ENCODE data around the gene HOXA9.

Gene HOXA9

GRCh38 chr7:27165089-27165995 is at the start of gene HOXA9:
Gene HOXA9 (minus strand): TSS chr7:27165537. CDS start chr7:27165457, 80 bp downstream.
- DNase-seq = peak; percentile 61

DNA sequence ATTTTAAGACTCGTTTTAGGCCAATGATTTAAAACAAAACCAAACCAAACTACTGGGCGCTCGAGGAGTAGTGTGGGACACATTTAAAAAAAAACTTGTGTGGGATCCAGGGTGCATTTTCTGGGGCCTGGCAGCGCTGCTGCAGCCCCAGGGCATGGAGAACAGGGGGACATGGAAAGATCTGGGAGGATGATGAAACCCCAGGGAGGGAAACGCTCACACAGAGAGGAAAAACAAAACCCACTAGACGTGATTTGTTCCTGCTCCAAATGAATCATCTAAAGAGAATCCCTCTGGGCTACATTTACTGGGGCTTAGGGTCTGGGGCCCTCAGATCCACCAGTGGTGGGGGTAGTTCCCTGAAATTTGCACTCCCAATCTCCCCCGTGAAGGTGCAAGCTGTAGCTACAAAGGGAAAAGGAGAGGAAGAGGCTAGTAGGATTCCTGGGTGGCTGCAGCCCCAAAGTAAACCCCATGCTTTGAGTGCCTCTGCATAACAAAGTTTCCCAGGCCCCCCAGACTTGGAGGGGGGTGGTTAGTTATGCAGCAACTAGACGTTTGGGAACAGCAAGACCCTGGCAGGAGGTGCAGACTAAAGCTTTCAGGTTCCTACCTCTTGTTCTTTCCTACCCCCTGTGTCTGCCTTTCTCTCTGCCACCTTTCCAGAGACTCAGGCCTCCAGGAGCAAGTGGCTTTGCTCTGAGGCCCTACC is 49.1 kb upstream of the HOXA9 start:
- DNase-seq = no peak

- no peak for DNase-seq
These were observed 48.3 kb upstream of the HOXA9 start for GRCh38 chr7:27213433-27214238.

DNA sequence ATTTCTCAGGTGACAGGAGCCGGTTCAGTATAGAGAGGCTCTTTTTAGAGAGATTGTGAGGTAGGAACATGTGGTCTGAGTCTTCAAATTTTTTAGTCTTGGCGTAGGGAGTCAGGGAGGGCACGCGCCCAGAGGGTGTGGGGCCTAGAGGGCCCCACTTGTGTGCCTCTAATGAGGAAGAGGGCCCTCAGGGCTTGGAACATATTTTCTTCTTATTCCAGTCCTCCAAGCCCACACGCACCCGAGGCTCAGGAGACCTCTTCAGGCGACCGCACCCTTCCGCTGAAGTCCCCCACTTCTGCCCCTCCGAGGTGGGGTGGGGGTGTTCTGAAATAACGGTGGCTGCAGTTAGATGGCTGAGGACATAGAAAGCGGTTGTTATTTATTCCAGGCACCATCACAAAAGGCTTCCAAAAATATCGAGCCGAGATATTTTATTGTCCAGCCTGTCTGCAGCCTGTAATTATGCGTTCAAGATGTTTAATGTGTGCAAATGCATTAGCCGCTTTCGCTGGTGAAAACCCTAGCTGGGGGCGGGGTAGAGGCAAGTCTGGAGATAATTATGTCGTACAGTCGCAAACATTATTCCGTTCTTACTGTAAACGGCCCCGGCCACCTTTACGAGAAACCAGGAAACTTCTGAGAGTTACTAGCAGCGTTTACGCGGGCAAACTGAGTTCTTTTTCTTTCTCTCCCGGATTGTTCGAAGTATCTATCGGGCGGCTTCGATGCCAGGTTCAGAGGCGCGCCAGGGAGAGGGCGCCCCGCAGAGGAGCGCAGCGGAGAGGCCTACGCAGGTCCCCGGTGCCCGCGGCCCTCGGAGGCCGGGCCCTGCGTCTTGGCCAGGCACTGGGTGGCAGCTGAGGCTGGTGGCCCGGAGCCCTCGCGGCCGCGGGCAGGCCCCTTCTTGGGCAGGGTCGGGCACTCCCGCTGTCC is 47.4 kb upstream of the HOXA9 start:
- no peak for DNase-seq

DNA sequence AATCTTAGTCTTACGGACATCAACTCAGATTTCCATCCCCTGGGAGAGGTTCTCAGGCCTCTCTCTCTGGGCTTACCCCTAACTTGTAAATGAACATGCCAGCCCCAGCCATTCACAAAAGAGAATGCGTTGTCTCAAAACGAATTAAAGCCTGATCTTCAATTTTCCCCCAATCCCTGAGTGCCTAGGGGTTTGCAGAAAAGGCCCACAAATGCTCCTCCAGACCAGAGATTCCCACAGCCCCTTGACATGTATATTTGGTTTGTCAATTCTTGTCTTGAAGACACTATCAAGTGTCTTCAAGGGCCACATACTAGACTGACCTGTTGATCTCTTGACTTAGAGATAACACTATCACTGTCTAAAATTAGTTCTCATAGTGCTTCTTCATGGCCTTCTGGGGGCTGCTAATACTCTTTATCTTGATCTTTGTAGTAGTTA is 46.4 kb upstream of the HOXA9 start:
- no peak for DNase-seq

- no peak for DNase-seq
These were observed 45.7 kb upstream of the HOXA9 start for GRCh38 chr7:27211084-27211446.

GRCh38 chr7:27210441-27211083 is 45.2 kb upstream of the HOXA9 start:
- peak; percentile 6 for DNase-seq

DNA sequence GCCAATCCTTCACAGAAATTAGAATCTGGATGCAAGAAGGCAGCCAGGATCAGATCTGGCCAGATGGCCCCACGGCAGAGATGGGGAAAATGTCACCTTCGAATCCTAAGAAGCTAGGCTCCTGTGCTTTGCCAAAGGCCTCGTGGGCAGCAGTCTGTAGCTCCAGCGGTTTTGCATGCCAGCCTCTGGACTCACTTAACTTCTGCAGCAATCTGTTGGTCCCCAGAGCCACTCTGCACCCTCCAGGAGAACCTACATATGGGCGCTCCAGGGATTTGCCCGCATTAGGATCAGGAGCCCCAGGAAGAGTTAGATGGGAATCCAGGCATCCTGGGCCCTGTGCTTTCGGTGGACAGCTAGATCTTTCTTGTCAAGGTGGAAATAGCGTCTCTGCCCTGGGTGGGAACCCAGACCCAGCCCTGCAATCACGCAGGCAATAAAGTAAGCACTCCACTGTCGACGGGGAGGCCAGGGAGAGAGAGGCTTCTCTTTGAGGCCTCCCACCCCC is 44.6 kb upstream of the HOXA9 start:
- no peak for DNase-seq

GRCh38 chr7:27208998-27209397 is 43.7 kb upstream of the HOXA9 start:
- DNase-seq = no peak

DNA sequence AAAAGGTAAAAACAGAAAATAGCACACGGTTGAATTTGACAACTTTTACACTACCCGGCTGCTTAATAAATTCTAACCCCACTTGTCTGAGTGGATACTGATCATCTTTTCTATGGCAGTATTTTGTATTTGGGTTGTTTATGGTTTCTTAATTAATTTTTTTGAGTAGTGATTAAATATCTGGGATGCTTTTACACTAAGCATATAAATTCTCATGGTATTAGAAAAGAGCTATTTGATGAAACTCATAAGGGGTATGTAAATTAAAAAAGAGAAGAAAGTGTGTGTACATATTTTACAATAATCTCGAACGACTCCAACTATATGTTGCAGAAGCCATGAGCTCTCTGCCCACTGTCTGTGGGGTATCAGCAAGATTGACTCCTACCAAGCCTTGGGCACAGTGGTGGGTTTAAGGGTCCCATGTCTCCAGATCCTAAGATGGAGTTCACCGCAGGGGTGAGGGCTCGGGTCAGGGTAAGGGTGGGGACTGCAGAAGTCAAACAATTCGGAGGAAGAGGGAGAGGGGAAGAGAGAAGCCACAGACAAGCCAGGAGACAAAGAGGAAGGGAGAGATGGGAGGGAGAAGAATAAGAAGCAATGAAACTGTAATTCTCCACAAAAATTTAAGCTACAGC is 42.1 kb upstream of the HOXA9 start:
- no peak for DNase-seq

DNA sequence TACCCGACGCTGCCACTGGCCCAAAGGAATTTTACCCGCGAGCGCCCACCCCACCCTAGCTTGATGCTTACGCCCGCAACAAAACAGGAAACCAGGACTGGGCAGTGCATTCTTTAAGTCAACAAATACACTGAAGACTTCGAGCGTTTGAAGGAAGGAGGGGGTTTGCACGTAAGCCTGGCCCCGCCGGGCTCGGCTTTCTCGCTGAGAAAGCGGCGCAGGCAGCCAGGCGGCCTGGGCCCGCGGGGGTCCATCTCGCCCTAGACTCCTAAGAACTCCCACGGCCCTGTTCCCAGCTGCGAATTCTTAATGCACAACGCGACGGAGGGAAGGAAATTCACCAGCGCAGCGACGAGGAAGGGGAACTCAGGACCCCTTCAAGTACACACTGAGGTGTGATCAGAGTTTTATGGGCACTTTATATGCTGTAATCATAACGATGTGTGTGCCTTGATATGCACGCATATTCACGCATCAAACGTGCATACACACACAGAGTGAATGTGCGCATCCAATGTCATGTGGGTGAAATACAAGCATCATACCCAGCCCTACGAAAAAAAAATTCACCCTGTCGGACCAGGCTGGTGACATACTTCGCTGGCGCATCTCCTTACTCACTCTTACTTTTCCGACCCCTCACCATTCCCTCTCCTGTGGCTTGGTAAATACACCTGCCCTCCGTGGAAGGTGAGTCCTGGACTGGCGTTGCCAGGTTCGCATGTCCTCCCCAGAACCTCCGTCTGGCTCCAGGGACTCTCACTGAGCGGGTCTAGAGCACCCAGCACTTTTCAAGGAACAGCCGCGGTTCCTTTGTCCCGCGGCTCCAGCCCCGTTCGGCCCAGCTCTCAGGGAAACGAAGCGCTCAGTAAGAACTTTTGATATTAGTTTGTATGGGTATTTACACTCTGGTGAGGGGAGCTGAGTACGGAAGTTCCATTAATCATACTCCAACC is 40.3 kb upstream of the HOXA9 start:
- no peak for DNase-seq

DNA sequence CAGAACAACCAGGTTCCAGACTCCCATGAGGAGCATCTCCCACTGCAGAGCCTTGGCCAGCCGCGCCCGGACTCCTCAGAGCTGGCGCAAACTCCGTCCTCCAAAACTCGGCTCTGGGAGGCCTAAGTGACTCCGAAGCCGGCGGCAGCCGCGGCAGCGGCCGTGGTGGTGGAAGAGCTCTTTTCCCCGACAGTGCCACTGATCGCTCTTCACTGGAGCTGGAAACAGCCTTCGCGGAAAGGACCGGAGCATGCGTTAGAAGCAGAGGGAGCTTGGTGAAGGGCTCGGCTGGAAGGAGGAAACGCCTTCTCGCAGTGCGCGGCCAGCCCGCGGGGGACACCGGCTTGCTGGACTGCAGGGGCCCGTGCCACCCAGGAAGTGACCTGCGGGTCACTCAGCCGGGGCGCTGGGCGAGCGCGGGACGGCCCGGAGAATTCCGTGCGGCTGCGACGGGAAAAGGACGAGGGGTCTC is 39.5 kb upstream of the HOXA9 start:
- DNase-seq = no peak

DNA sequence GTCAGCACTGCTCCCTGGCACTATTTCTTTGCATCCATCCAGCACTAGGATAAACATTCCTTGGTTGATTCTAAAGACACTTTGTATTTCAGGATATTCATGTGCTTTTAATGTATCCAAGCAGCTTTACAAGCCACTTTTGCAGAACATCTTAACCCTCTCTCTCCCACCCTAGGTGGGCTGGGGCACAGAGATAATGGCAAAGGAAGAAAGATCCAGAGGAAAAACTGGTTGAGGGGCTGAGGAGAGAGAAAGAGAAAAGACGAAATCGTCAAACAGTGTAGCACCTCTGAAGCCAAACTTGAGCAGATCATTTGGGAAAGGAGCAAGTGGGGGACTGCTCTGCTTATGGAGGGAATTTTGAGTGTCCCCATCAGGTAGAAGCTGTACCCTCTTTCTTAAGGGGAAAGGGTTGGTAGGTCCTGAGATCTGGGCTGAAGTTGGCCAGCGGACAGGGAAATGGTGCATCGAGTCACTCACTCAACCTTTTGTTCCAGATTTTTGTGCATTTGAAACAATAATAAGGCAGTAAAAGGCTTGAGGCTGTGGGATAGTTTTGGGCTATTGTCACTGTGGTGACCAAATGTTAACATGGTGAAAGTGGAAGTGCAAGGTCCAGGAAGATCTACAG is 38.7 kb upstream of the HOXA9 start:
- DNase-seq = no peak

GRCh38 chr7:27203365-27203953 is 38.1 kb upstream of the HOXA9 start:
- no peak for DNase-seq

GRCh38 chr7:27202862-27203134 is 37.5 kb upstream of the HOXA9 start:
- DNase-seq = no peak

- DNase-seq = no peak
These were observed 36.9 kb upstream of the HOXA9 start for GRCh38 chr7:27202018-27202861.

DNA sequence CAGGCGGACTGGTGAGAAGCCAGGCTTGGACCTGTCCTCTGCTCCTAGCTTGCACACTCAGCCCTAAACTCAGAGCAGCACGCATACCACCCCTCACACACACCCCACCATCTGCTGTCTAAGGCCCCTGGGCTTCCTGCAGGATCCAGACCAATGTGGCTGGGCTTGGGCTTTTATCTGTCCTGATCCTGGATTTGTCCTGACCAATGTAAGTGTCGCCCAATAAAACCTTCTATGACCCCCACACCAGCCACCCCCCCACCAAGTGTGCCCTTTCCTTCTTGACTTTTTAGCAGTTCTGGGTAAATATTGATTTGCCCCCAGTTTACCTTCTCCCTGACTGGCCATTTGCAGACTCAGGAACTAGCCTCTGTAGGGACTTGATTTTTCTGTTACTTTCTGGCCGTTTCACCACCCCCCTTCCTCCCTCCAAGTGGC is 36.3 kb upstream of the HOXA9 start:
- DNase-seq = no peak
